Neutrophil (primary cell): ENCODE results near the gene ASPG.

Source experiments
- H3K27ac ChIP-seq: fragments of 200-600 bp; sonication (generic); 2 replicates; pipeline ENCODE4 v1.5.1; 2016; ENCODE audit warnings: mild to moderate bottlenecking, moderate library complexity
- H3K27me3 ChIP-seq: fragments of 200-600 bp; sonication (generic); 2 replicates; pipeline ENCODE4 v1.6.0; 2016; ENCODE audit warnings: mild to moderate bottlenecking
- H3K36me3 ChIP-seq: fragments of 200-600 bp; sonication (generic); 2 replicates; pipeline ENCODE4 v1.5.1; 2017
- H3K4me1 ChIP-seq, 2 experiments: fragments of 200-600 bp in 1 of 2; sonication (generic) in 1 of 2; 1 replicate in 1 of 2; 2 replicates in 1 of 2; pipeline versions ENCODE4 v1.5.1 to v1.6.1; 2013 to 2016; ENCODE audit warnings: low read depth in 1 of 2, low read length in 1 of 2, mild to moderate bottlenecking in 1 of 2, moderate library complexity in 1 of 2; ENCODE audit not compliant: control insufficient read depth in 1 of 2, insufficient read depth in 1 of 2
- H3K4me3 ChIP-seq, 2 experiments: fragments of 200-600 bp in 1 of 2; sonication (generic) in 1 of 2; 1 replicate in 1 of 2; 2 replicates in 1 of 2; pipeline ENCODE4 v1.5.1; 2013 to 2016; ENCODE audit warnings: low read depth in 1 of 2, low read length in 1 of 2, mild to moderate bottlenecking in 1 of 2, moderate library complexity in 1 of 2
- H3K9me3 ChIP-seq: fragments of 200-600 bp; sonication (generic); 2 replicates; pipeline ENCODE4 v1.5.1; 2016
- CTCF ChIP-seq: fragments of 200-600 bp; sonication (generic); IDR thresholded peaks from 2 replicates; pipeline ENCODE4 v1.5.1; 2016; ENCODE audit warnings: antibody characterized with exemption

ASPG gene

GRCh38 chr14:104103061-104103445 is 17.6 kb downstream of the ASPG start:
- H3K4me1 ChIP-seq, result no peaks in the 10 kb centered on the region
- no peaks in the 10 kb centered on the region for H3K9me3 ChIP-seq
- H3K27me3 ChIP-seq, result no peaks in the 10 kb centered on the region
- no peak for TF ChIP-seq CTCF
- no peak overlapping the region for H3K27ac ChIP-seq
- no peak overlapping the region for H3K4me3 ChIP-seq
- no peaks in the 10 kb centered on the region for H3K36me3 ChIP-seq

- no peaks in the 10 kb centered on the region for H3K27me3 ChIP-seq
- no peak overlapping the region for H3K27ac ChIP-seq
- no peaks in the 10 kb centered on the region for H3K36me3 ChIP-seq
- no peaks in the 10 kb centered on the region for H3K4me1 ChIP-seq
- H3K4me3 ChIP-seq, result no peak overlapping the region
- H3K9me3 ChIP-seq, result no peaks in the 10 kb centered on the region
- no peak for TF ChIP-seq CTCF
These were observed 18.1 kb downstream of the ASPG start for GRCh38 chr14:104103446-104104075.

GRCh38 chr14:104104076-104104901 is 18.8 kb downstream of the ASPG start:
- H3K4me3 ChIP-seq, result no peak overlapping the region
- no peak overlapping the region for H3K27ac ChIP-seq
- no peaks in the 10 kb centered on the region for H3K27me3 ChIP-seq
- H3K36me3 ChIP-seq, result no peaks in the 10 kb centered on the region
- H3K9me3 ChIP-seq, result no peaks in the 10 kb centered on the region
- H3K4me1 ChIP-seq, result no peaks in the 10 kb centered on the region
- TF ChIP-seq CTCF, result no peak

GRCh38 chr14:104105071-104105821 is 19.7 kb downstream of the ASPG start:
- Histone ChIP-seq H3K4me1 (no peaks in the 10 kb centered on the region), H3K27ac (no peak overlapping the region), H3K27me3 (no peaks in the 10 kb centered on the region), H3K9me3 (no peaks in the 10 kb centered on the region), H3K36me3 (no peaks in the 10 kb centered on the region), H3K4me3 (no peak overlapping the region)
- no peak for TF ChIP-seq CTCF

GRCh38 chr14:104105822-104106470 is 20.4 kb downstream of the ASPG start:
- Histone ChIP-seq H3K27me3 (no peaks in the 10 kb centered on the region), H3K4me1 (no peaks in the 10 kb centered on the region)

More at GRCh38 chr14:104105822-104106470, 20.4 kb downstream of the ASPG start:
- Histone ChIP-seq H3K27ac (no peak overlapping the region), H3K36me3 (no peaks in the 10 kb centered on the region), H3K4me3 (no peak overlapping the region), H3K9me3 (no peaks in the 10 kb centered on the region)
- no peak for TF ChIP-seq CTCF
